Measurements from ENCODE around the gene AAK1.

The AAK1 gene

GRCh38 chr2:69469784-69470183, 173.8 kb downstream of the AAK1 start:
- H3K27ac ChIP-seq (ENCODE audit: poor library complexity, severe bottlenecking): no peak overlapping the region
- peaks cover 2% of the 10 kb centered on the region for H3K4me1 ChIP-seq (ENCODE audit: insufficient read depth, poor library complexity, severe bottlenecking)
- no peaks in the 10 kb centered on the region for H3K9me3 ChIP-seq (ENCODE audit: severe bottlenecking)
- no peaks in the 10 kb centered on the region for H3K36me3 ChIP-seq (ENCODE audit: low read depth)
- DNase-seq (ENCODE audit: low spot score) (no peak), ATAC-seq (ENCODE audit: low read depth) (peak; percentile 17; the same call in 1 of the 3 replicates)
- no peak overlapping the region for H3K4me3 ChIP-seq (ENCODE audit: severe bottlenecking)
- no peak for TF ChIP-seq CTCF (IDR thresholded peaks at IDR 0.05; ENCODE audit: poor library complexity, severe bottlenecking)
- H3K27me3 ChIP-seq (ENCODE audit: insufficient read depth, poor library complexity, severe bottlenecking): no peaks in the 10 kb centered on the region

- ATAC-seq (ENCODE audit: low read depth) (no peak), DNase-seq (ENCODE audit: low spot score) (no peak)
- Histone ChIP-seq H3K4me3 (ENCODE audit: severe bottlenecking) (no peak overlapping the region), H3K27ac (ENCODE audit: poor library complexity, severe bottlenecking) (no peak overlapping the region), H3K36me3 (ENCODE audit: low read depth) (no peaks in the 10 kb centered on the region), H3K4me1 (ENCODE audit: insufficient read depth, poor library complexity, severe bottlenecking) (peaks cover 4% of the 10 kb centered on the region), H3K9me3 (ENCODE audit: severe bottlenecking) (no peaks in the 10 kb centered on the region), H3K27me3 (ENCODE audit: insufficient read depth, poor library complexity, severe bottlenecking) (no peaks in the 10 kb centered on the region)
- TF ChIP-seq CTCF (IDR thresholded peaks at IDR 0.05; ENCODE audit: poor library complexity, severe bottlenecking): no peak
Observed at GRCh38 chr2:69469375-69469774, 174.2 kb downstream of the AAK1 start.

GRCh38 chr2:69466728-69467127, 176.8 kb downstream of the AAK1 start:
- Histone ChIP-seq H3K27ac (ENCODE audit: poor library complexity, severe bottlenecking) (no peak overlapping the region), H3K9me3 (ENCODE audit: severe bottlenecking) (no peaks in the 10 kb centered on the region), H3K36me3 (ENCODE audit: low read depth) (no peaks in the 10 kb centered on the region; the same call in 1 of the 2 replicates), H3K4me1 (ENCODE audit: insufficient read depth, poor library complexity, severe bottlenecking) (peaks cover 9% of the 10 kb centered on the region), H3K27me3 (ENCODE audit: insufficient read depth, poor library complexity, severe bottlenecking) (no peaks in the 10 kb centered on the region), H3K4me3 (ENCODE audit: severe bottlenecking) (no peak overlapping the region)
- no peak for TF ChIP-seq CTCF (IDR thresholded peaks at IDR 0.05; ENCODE audit: poor library complexity, severe bottlenecking)
- DNase-seq (ENCODE audit: low spot score): no peak
- ATAC-seq (ENCODE audit: low read depth): no peak

GRCh38 chr2:69465513-69466456, 177.8 kb downstream of the AAK1 start:
- ATAC-seq (ENCODE audit: low read depth): no peak
- H3K36me3 ChIP-seq (ENCODE audit: low read depth): no peaks in the 10 kb centered on the region; the same call in 1 of the 2 replicates

More at GRCh38 chr2:69465513-69466456, 177.8 kb downstream of the AAK1 start:
- H3K27me3 ChIP-seq (ENCODE audit: insufficient read depth, poor library complexity, severe bottlenecking): no peaks in the 10 kb centered on the region
- no peaks in the 10 kb centered on the region for H3K9me3 ChIP-seq (ENCODE audit: severe bottlenecking)
- peaks cover 9% of the 10 kb centered on the region for H3K4me1 ChIP-seq (ENCODE audit: insufficient read depth, poor library complexity, severe bottlenecking)
- H3K4me3 ChIP-seq (ENCODE audit: severe bottlenecking): no peak overlapping the region
- no peak for TF ChIP-seq CTCF (IDR thresholded peaks at IDR 0.05; ENCODE audit: poor library complexity, severe bottlenecking)
- DNase-seq (ENCODE audit: low spot score): no peak
- H3K27ac ChIP-seq (ENCODE audit: poor library complexity, severe bottlenecking): no peak overlapping the region

Data from RWPE2 (cell line).